T-helper 1 cell treated with Interleukin-12 subunit alpha and Interleukin-12 subunit beta and Interleukin-4 antibody, amounts not matched to agents 30 μg/mL and 1 μg/mL, for 36 hours (primary cell): ENCODE measurements around the gene RSU1.

Source experiments
- H3K27ac Mint-ChIP-seq: one replicate; pipeline ENCODE4 v1.8.0; 2021; ENCODE audit warnings: mild to moderate bottlenecking, mixed read lengths
- H3K27me3 Mint-ChIP-seq: one replicate; pipeline ENCODE4 v1.8.0; 2021; ENCODE audit warnings: low read depth, mixed read lengths
- H3K36me3 Mint-ChIP-seq: one replicate; pipeline ENCODE4 v1.8.0; 2021; ENCODE audit warnings: low read depth, mixed read lengths
- H3K4me1 Mint-ChIP-seq: one replicate; pipeline ENCODE4 v1.8.0; 2021; ENCODE audit warnings: low read depth, mixed read lengths
- H3K4me3 Mint-ChIP-seq: one replicate; pipeline ENCODE4 v1.8.0; 2021; ENCODE audit warnings: mild to moderate bottlenecking, moderate library complexity, mixed read lengths
- H3K9me3 Mint-ChIP-seq: one replicate; pipeline ENCODE4 v1.8.0; 2021; ENCODE audit warnings: mixed read lengths

Gene RSU1

GRCh38 chr10:16632996-16633395 is 184.2 kb downstream of the RSU1 start:
- no peak overlapping the region for H3K4me3 Mint-ChIP-seq
- no peaks in the 10 kb centered on the region for H3K9me3 Mint-ChIP-seq
- H3K27me3 Mint-ChIP-seq: no peaks in the 10 kb centered on the region
- H3K27ac Mint-ChIP-seq: no peak overlapping the region
- H3K4me1 Mint-ChIP-seq: peaks cover 1% of the 10 kb centered on the region
- peaks cover 2% of the 10 kb centered on the region for H3K36me3 Mint-ChIP-seq

GRCh38 chr10:16626697-16627096 is 190.5 kb downstream of the RSU1 start:
- no peaks in the 10 kb centered on the region for H3K27me3 Mint-ChIP-seq
- H3K36me3 Mint-ChIP-seq: no peaks in the 10 kb centered on the region
- H3K4me1 Mint-ChIP-seq: peaks cover 1% of the 10 kb centered on the region
- peaks cover 5% of the 10 kb centered on the region for H3K9me3 Mint-ChIP-seq
- H3K4me3 Mint-ChIP-seq: no peak overlapping the region
- no peak overlapping the region for H3K27ac Mint-ChIP-seq

- Mint-ChIP-seq H3K9me3 (peaks cover 30% of the 10 kb centered on the region), H3K4me1 (no peaks in the 10 kb centered on the region), H3K27me3 (no peaks in the 10 kb centered on the region), H3K27ac (no peak overlapping the region), H3K4me3 (no peak overlapping the region), H3K36me3 (no peaks in the 10 kb centered on the region)
Measured at GRCh38 chr10:16612981-16613355, 204.3 kb downstream of the RSU1 start.

- Mint-ChIP-seq H3K36me3 (no peaks in the 10 kb centered on the region), H3K4me3 (no peak overlapping the region), H3K9me3 (peaks cover 26% of the 10 kb centered on the region), H3K27ac (no peak overlapping the region), H3K4me1 (no peaks in the 10 kb centered on the region), H3K27me3 (no peaks in the 10 kb centered on the region)
Measured at GRCh38 chr10:16612115-16612980, 204.9 kb downstream of the RSU1 start.

- H3K27ac Mint-ChIP-seq: no peak overlapping the region
- no peaks in the 10 kb centered on the region for H3K36me3 Mint-ChIP-seq
- no peaks in the 10 kb centered on the region for H3K27me3 Mint-ChIP-seq
- no peaks in the 10 kb centered on the region for H3K4me1 Mint-ChIP-seq
- no peak overlapping the region for H3K4me3 Mint-ChIP-seq
- peaks cover 18% of the 10 kb centered on the region for H3K9me3 Mint-ChIP-seq
Measured at GRCh38 chr10:16611037-16611436, 206.2 kb downstream of the RSU1 start.

GRCh38 chr10:16609211-16609610 is 208.0 kb downstream of the RSU1 start:
- Mint-ChIP-seq H3K4me3 (no peak overlapping the region), H3K27ac (no peak overlapping the region), H3K36me3 (no peaks in the 10 kb centered on the region), H3K4me1 (no peaks in the 10 kb centered on the region), H3K9me3 (peaks cover 4% of the 10 kb centered on the region), H3K27me3 (no peaks in the 10 kb centered on the region)

- Mint-ChIP-seq H3K4me1 (no peaks in the 10 kb centered on the region), H3K4me3 (no peak overlapping the region), H3K9me3 (no peaks in the 10 kb centered on the region), H3K27ac (no peak overlapping the region), H3K36me3 (no peaks in the 10 kb centered on the region), H3K27me3 (no peaks in the 10 kb centered on the region)
Measured at GRCh38 chr10:16606923-16607322, 210.3 kb downstream of the RSU1 start.

GRCh38 chr10:16606421-16606820 is 210.8 kb downstream of the RSU1 start:
- Mint-ChIP-seq H3K27me3 (no peaks in the 10 kb centered on the region), H3K4me1 (no peaks in the 10 kb centered on the region), H3K9me3 (no peaks in the 10 kb centered on the region), H3K36me3 (no peaks in the 10 kb centered on the region), H3K4me3 (no peak overlapping the region), H3K27ac (no peak overlapping the region)

GRCh38 chr10:16603308-16603707 is 213.9 kb downstream of the RSU1 start:
- Mint-ChIP-seq H3K4me3 (no peak overlapping the region), H3K27me3 (no peaks in the 10 kb centered on the region), H3K36me3 (no peaks in the 10 kb centered on the region), H3K27ac (no peak overlapping the region), H3K9me3 (no peaks in the 10 kb centered on the region), H3K4me1 (no peaks in the 10 kb centered on the region)

GRCh38 chr10:16602104-16602775 is 215.0 kb downstream of the RSU1 start:
- Mint-ChIP-seq H3K36me3 (no peaks in the 10 kb centered on the region), H3K4me3 (no peak overlapping the region), H3K9me3 (no peaks in the 10 kb centered on the region)

GRCh38 chr10:16599662-16600061 is 217.6 kb downstream of the RSU1 start:
- Mint-ChIP-seq H3K27ac (no peak overlapping the region), H3K4me1 (no peaks in the 10 kb centered on the region), H3K27me3 (no peaks in the 10 kb centered on the region), H3K4me3 (no peak overlapping the region), H3K36me3 (no peaks in the 10 kb centered on the region), H3K9me3 (no peaks in the 10 kb centered on the region)

More at GRCh38 chr10:16602104-16602775, 215.0 kb downstream of the RSU1 start:
- Mint-ChIP-seq H3K27ac (no peak overlapping the region), H3K27me3 (no peaks in the 10 kb centered on the region), H3K4me1 (no peaks in the 10 kb centered on the region)

GRCh38 chr10:16597656-16598055 is 219.6 kb downstream of the RSU1 start:
- Mint-ChIP-seq H3K4me1 (no peaks in the 10 kb centered on the region), H3K36me3 (peaks cover 8% of the 10 kb centered on the region), H3K9me3 (no peaks in the 10 kb centered on the region), H3K4me3 (no peak overlapping the region), H3K27ac (no peak overlapping the region), H3K27me3 (no peaks in the 10 kb centered on the region)

GRCh38 chr10:16592378-16592777 is 224.8 kb downstream of the RSU1 start:
- H3K4me1 Mint-ChIP-seq: no peaks in the 10 kb centered on the region
- H3K4me3 Mint-ChIP-seq: no peak overlapping the region
- H3K9me3 Mint-ChIP-seq: no peaks in the 10 kb centered on the region
- H3K27ac Mint-ChIP-seq: no peak overlapping the region
- no peaks in the 10 kb centered on the region for H3K27me3 Mint-ChIP-seq
- peaks cover 12% of the 10 kb centered on the region for H3K36me3 Mint-ChIP-seq

GRCh38 chr10:16586358-16587138 is 230.7 kb downstream of the RSU1 start:
- Mint-ChIP-seq H3K4me3 (no peak overlapping the region), H3K27me3 (no peaks in the 10 kb centered on the region), H3K27ac (no peak overlapping the region), H3K9me3 (no peaks in the 10 kb centered on the region), H3K36me3 (no peaks in the 10 kb centered on the region), H3K4me1 (no peaks in the 10 kb centered on the region)
